GM18861 (cell line): Measurements from ENCODE around the gene RDH11.
"Not testable (repeated sequence)": the region's sequence is repeated elsewhere in the genome, so short reads cannot be mapped to it uniquely, and the experiment has no call there.

Experiments used
- ATAC-seq: cut with Tn5 transposase; IDR thresholded peaks from one replicate; pipeline ENCODE4 v1.9.1; 2021; ENCODE audit not compliant: unreplicated experiment

Gene RDH11

GRCh38 chr14:67695394-67695949 is at the start of gene RDH11:
Gene RDH11 (minus strand): TSS chr14:67695764. CDS start chr14:67695703, 61 bp downstream.
- peak; percentile 84 for ATAC-seq

GRCh38 chr14:67744046-67744445 is 48.5 kb upstream of the RDH11 start:
- ATAC-seq: no peak

GRCh38 chr14:67738740-67739504 is 43.4 kb upstream of the RDH11 start:
- ATAC-seq: no peak

GRCh38 chr14:67736771-67737170 is 41.2 kb upstream of the RDH11 start:
- ATAC-seq: no peak

GRCh38 chr14:67735336-67736147 is 40.0 kb upstream of the RDH11 start:
- no peak for ATAC-seq

GRCh38 chr14:67734675-67735074 is 39.1 kb upstream of the RDH11 start:
- no peak for ATAC-seq

- no peak for ATAC-seq
These were observed 38.1 kb upstream of the RDH11 start for GRCh38 chr14:67733616-67734015.

GRCh38 chr14:67729072-67729885 is 33.7 kb upstream of the RDH11 start:
- ATAC-seq: no peak

GRCh38 chr14:67728258-67728657 is 32.7 kb upstream of the RDH11 start:
- no peak for ATAC-seq

- ATAC-seq: no peak
These were observed 31.8 kb upstream of the RDH11 start for GRCh38 chr14:67727361-67727760.

- no peak for ATAC-seq
These were observed 29.6 kb upstream of the RDH11 start for GRCh38 chr14:67725171-67725570.

- no peak for ATAC-seq
These were observed 26.7 kb upstream of the RDH11 start for GRCh38 chr14:67722293-67722692.

- no peak for ATAC-seq
These were observed 26.3 kb upstream of the RDH11 start for GRCh38 chr14:67721875-67722274.

GRCh38 chr14:67719866-67720265 is 24.3 kb upstream of the RDH11 start:
- no peak for ATAC-seq

GRCh38 chr14:67719385-67719784 is 23.8 kb upstream of the RDH11 start:
- ATAC-seq: not testable (repeated sequence)

GRCh38 chr14:67718265-67718664 is 22.7 kb upstream of the RDH11 start:
- no peak for ATAC-seq

GRCh38 chr14:67717048-67717447 is 21.5 kb upstream of the RDH11 start:
- no peak for ATAC-seq

GRCh38 chr14:67710209-67710608 is 14.6 kb upstream of the RDH11 start:
- no peak for ATAC-seq

GRCh38 chr14:67709796-67710195 is 14.2 kb upstream of the RDH11 start:
- ATAC-seq: not testable (repeated sequence)

GRCh38 chr14:67709346-67709745 is 13.8 kb upstream of the RDH11 start:
- not testable (repeated sequence) for ATAC-seq

- ATAC-seq: no peak
These were observed 9.6 kb upstream of the RDH11 start for GRCh38 chr14:67705211-67705610.
